Sigmoid colon (tissue), 3 donors: ENCODE results near the gene LAMTOR3.

ENCODE experiments used
- POLR2A ChIP-seq, 2 donors: fragments of 450-650 bp; IDR thresholded peaks; one replicate each; pipeline ENCODE4 v1.6.1; 2016; ENCODE audit warnings: antibody characterized with exemption in 2 of 2, mild to moderate bottlenecking in 2 of 2, moderate library complexity in 2 of 2
- TF ChIP-seq, protein P1 (sequence below), 4 experiments: fragments of 450-650 bp in 3 of 4; fragments of 200-600 bp in 1 of 4; IDR thresholded peaks; one replicate each; pipeline ENCODE4 v1.5.1; 2016 to 2019; ENCODE audit warnings: antibody characterized with exemption in 4 of 4, mild to moderate bottlenecking in 3 of 4, moderate library complexity in 2 of 4

DNA sequence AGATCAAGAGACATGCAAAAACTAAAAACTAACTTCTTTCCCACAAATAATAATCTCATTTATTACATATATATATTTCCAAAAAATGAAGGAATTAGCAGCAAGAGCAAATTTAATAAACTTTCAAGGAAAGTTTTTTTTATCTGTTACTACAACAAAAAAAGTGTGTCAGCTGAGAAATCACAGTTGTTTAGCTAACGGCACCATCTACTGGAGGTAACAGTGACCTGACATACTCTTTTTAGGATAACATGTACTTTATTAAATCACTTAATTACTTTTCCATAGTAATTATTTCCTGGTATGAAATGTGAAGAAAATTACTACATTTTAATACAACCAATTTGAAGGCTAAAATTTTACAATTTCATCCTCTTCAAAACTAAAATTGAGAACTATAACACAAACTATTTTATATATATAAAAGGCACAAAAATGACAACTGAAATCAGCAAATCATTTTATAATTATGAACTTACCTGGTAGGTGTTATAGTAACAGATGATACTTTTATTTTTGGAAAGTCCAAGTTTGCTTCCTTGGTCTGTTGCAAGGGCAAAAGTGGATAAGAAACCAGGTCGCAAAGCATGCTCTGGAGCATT lies 9.1 kb downstream of the LAMTOR3 start:
- TF ChIP-seq, protein P1, sequence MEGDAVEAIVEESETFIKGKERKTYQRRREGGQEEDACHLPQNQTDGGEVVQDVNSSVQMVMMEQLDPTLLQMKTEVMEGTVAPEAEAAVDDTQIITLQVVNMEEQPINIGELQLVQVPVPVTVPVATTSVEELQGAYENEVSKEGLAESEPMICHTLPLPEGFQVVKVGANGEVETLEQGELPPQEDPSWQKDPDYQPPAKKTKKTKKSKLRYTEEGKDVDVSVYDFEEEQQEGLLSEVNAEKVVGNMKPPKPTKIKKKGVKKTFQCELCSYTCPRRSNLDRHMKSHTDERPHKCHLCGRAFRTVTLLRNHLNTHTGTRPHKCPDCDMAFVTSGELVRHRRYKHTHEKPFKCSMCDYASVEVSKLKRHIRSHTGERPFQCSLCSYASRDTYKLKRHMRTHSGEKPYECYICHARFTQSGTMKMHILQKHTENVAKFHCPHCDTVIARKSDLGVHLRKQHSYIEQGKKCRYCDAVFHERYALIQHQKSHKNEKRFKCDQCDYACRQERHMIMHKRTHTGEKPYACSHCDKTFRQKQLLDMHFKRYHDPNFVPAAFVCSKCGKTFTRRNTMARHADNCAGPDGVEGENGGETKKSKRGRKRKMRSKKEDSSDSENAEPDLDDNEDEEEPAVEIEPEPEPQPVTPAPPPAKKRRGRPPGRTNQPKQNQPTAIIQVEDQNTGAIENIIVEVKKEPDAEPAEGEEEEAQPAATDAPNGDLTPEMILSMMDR (IDR thresholded peaks at IDR 0.05), result peak; percentile 37 to 63 (median 46)
- no peak for TF ChIP-seq POLR2A (IDR thresholded peaks at IDR 0.05)
